Endothelial cell of umbilical vein (primary cell): Measurements from ENCODE around the gene JUND. TPM values are rescaled to one million over a fixed set of nuclear protein-coding genes. Genes with fewer than 3 reads are reported as not detected.

ENCODE experiments used
- BruUV-seq: library from RNA; stranded (reverse); fragments of 400-500 nt; replicated peaks from 2 replicates; lab custom pipeline; 2021; lab: Mats Ljungman, UMichigan
- CTCF ChIA-PET: fragments of 300-600, 350-600 bp; sonication (Branson Sonifier 250); formaldehyde crosslinking; loops from one replicate; lab custom pipeline; 2021; ENCODE audit warnings: antibody characterized with exemption, inconsistent platforms; lab: Charles Lee
- POLR2A ChIA-PET: fragments of 300-600, 350-600 bp; sonication (Branson Sonifier 250); formaldehyde crosslinking; loops from one replicate; lab custom pipeline; 2021; ENCODE audit warnings: antibody characterized with exemption, inconsistent platforms; lab: Charles Lee
- DNase-seq: peaks from one replicate; pipeline ENCODE4 v3.0.0-alpha.2; 2011; ENCODE audit warnings: low read depth, low spot score
- FAIRE-seq: peaks from 2 replicates; lab custom pipeline; 2011; peaks lifted over from hg19 to GRCh38; lab: Jason Lieb, UNC
- H2AFZ ChIP-seq: 2 replicates; pipeline ENCODE4 v1.6.0; 2012; ENCODE audit warnings: low read depth, low read length, control low read depth, inconsistent platforms
- H3K27ac ChIP-seq: 2 replicates; pipeline ENCODE4 v1.5.1; 2011; ENCODE audit warnings: low read depth, mild to moderate bottlenecking, control low read depth, low read length, moderate library complexity; ENCODE audit not compliant: insufficient read depth
- H3K27me3 ChIP-seq, 2 experiments: 2 replicates each; pipeline versions ENCODE4 v1.6.0 to v1.6.1; 2011; ENCODE audit warnings: low read length in 2 of 2, mixed read lengths in 1 of 2; ENCODE audit not compliant: control insufficient read depth in 2 of 2, insufficient read depth in 2 of 2
- H3K36me3 ChIP-seq, 2 experiments: 2 replicates in 1 of 2; 3 replicates in 1 of 2; pipeline ENCODE4 v1.5.1; 2011; ENCODE audit warnings: low read length in 2 of 2, mild to moderate bottlenecking in 1 of 2, moderate library complexity in 1 of 2; ENCODE audit not compliant: control insufficient read depth in 2 of 2, insufficient read depth in 2 of 2; ENCODE audit errors: extremely low read depth in 1 of 2
- H3K4me1 ChIP-seq: 3 replicates; pipeline ENCODE4 v1.5.1; 2011; ENCODE audit warnings: mild to moderate bottlenecking, low read length; ENCODE audit not compliant: control insufficient read depth, insufficient read depth; ENCODE audit errors: extremely low read depth
- H3K4me2 ChIP-seq: 2 replicates; pipeline ENCODE4 v1.6.1; 2011; ENCODE audit warnings: low read length, control low read depth, mixed read lengths; ENCODE audit not compliant: insufficient read depth
- H3K4me3 ChIP-seq, 3 experiments: fragments of 200-600 bp in 1 of 3; sonication (generic), shearing (Covaris generic) in 1 of 3; replicated peaks in 1 of 3; 2 replicates each; pipeline ENCODE4 v1.5.1; 2011 to 2016; ENCODE audit warnings: control low read depth in 3 of 3, low read length in 3 of 3, mild to moderate bottlenecking in 2 of 3, inconsistent platforms in 1 of 3, low read depth in 1 of 3, moderate library complexity in 1 of 3; ENCODE audit not compliant: insufficient read depth in 1 of 3
- H3K79me2 ChIP-seq: 2 replicates; pipeline ENCODE4 v1.6.0; 2012; ENCODE audit warnings: low read length, inconsistent platforms; ENCODE audit not compliant: control insufficient read depth, insufficient read depth
- H3K9ac ChIP-seq: replicated peaks from 2 replicates; pipeline ENCODE3; 2011; ENCODE audit warnings: low read length, control low read depth; ENCODE audit not compliant: insufficient read depth; ENCODE audit errors: extremely low read depth
- H3K9me1 ChIP-seq: replicated peaks from 3 replicates; pipeline ENCODE4 v1.6.0; 2011; ENCODE audit warnings: mild to moderate bottlenecking, low read length; ENCODE audit not compliant: control insufficient read depth, insufficient read depth; ENCODE audit errors: extremely low read depth
- H3K9me3 ChIP-seq: replicated peaks from 2 replicates; pipeline ENCODE4 v1.5.1; 2012; ENCODE audit warnings: low read length, inconsistent platforms; ENCODE audit not compliant: control insufficient read depth, insufficient read depth
- H4K20me1 ChIP-seq: replicated peaks from 2 replicates; pipeline ENCODE3; 2011; ENCODE audit warnings: mild to moderate bottlenecking, low read length; ENCODE audit not compliant: control insufficient read depth, insufficient read depth; ENCODE audit errors: extremely low read depth
- CTCF ChIP-seq, 2 donors: IDR thresholded peaks; 1 replicate in 1 of 2; 2 replicates in 1 of 2; pipeline ENCODE4 v1.5.1; 2011; ENCODE audit warnings: low read length in 2 of 2, mild to moderate bottlenecking in 2 of 2, moderate library complexity in 2 of 2, control low read depth in 1 of 2, inconsistent platforms in 1 of 2, low read depth in 1 of 2; ENCODE audit not compliant: insufficient read depth in 1 of 2; ENCODE audit errors: extremely low read depth in 1 of 2
- EZH2 ChIP-seq: IDR thresholded peaks from 2 replicates; pipeline ENCODE4 v1.6.1; 2012; ENCODE audit warnings: borderline replicate concordance, low read depth, mild to moderate bottlenecking, moderate library complexity, low read length, inconsistent platforms; ENCODE audit not compliant: severe bottlenecking
- FOS ChIP-seq: IDR thresholded peaks from 2 replicates; pipeline ENCODE4 v1.6.1; 2011; ENCODE audit warnings: mild to moderate bottlenecking, low read length, moderate library complexity, borderline replicate concordance; ENCODE audit not compliant: insufficient read depth
- GATA2 ChIP-seq: IDR thresholded peaks from 2 replicates; pipeline ENCODE4 v1.7.0; 2011; ENCODE audit warnings: low read depth, mild to moderate bottlenecking, moderate library complexity, mixed read lengths, low read length; ENCODE audit not compliant: insufficient read length, insufficient read depth
- JUN ChIP-seq: IDR thresholded peaks from 2 replicates; pipeline ENCODE4 v1.6.1; 2011; ENCODE audit warnings: borderline replicate concordance, low read depth; ENCODE audit not compliant: insufficient read length, insufficient read depth
- MAX ChIP-seq: IDR thresholded peaks from 2 replicates; pipeline ENCODE4 v1.6.1; 2011; ENCODE audit not compliant: insufficient read depth, insufficient read length
- MYC ChIP-seq: IDR thresholded peaks from one replicate; pipeline ENCODE4 v1.6.1; 2011; ENCODE audit warnings: mild to moderate bottlenecking, low read depth, low read length
- POLR2A ChIP-seq: IDR thresholded peaks from 2 replicates; pipeline ENCODE4 v1.6.1; 2012; ENCODE audit warnings: low read depth, mild to moderate bottlenecking, control low read depth, low read length
- POLR2AphosphoS5 ChIP-seq: IDR thresholded peaks from 2 replicates; pipeline ENCODE4 v1.6.1; 2012; ENCODE audit warnings: low read depth, mild to moderate bottlenecking, control low read depth, low read length, moderate library complexity; ENCODE audit not compliant: insufficient read depth
- dilution Hi-C: fragments of 300-500 bp; cut with MboI; formaldehyde crosslinking; loops from one replicate; pipeline ENCODE4 v1.15.0; 2019; ENCODE audit warnings: low sequenced_read_pairs; ENCODE audit not compliant: extremely low pct_ligation_motif_present
- intact Hi-C: fragments of 100-400 bp; cut with micrococcal nuclease; formaldehyde crosslinking; loops from one replicate; pipeline ENCODE4 v1.10.0; 2022
- polyA plus RNA-seq, 4 experiments: library from polyadenylated mRNA; depleted of rRNA in 3 of 4; stranded (reverse) in 3 of 4; unstranded in 1 of 4; fragments of >200 nt; gene quantifications; 2 replicates each; pipeline versions ENCODE4 v1.2.1 to v1.2.3, GENCODE V29; 2011 to 2012; ENCODE audit warnings: missing spikeins in 1 of 4
- total RNA-seq: library from RNA; stranded (reverse); gene quantifications from 2 replicates; pipeline ENCODE4 v1.2.3, GENCODE V29; 2021

JUND gene
- total and polyA plus RNA-seq, 2 donors (not counting 3 experiments of a cell fraction or from before 2014, with no cell fraction given) = 91.4 to 130 TPM

GRCh38 chr19:18309525-18310064 lies 28.2 kb upstream of the JUND start:
- Histone ChIP-seq H3K9me1 (no peaks in the 10 kb centered on the region), H3K9ac (no peak overlapping the region), H3K79me2 (no peaks in the 10 kb centered on the region), H3K27ac (no peak overlapping the region), H3K9me3 (no peaks in the 10 kb centered on the region), H3K4me3 (no peak overlapping the region), H3K27me3 (no peaks in the 10 kb centered on the region), H2AFZ (no peak overlapping the region), H4K20me1 (no peaks in the 10 kb centered on the region), H3K4me2 (no peak overlapping the region), H3K4me1 (peaks cover 10% of the 10 kb centered on the region), H3K36me3 (peaks cover 0 to 15% of the 10 kb centered on the region in 2 experiments)
- POLR2A ChIA-PET = interaction anchor here (0.6 kb wide), 1 partner anchor 26 kb away, joined by 4 read pairs; no protein-coding TSS in a partner anchor
- dilution Hi-C loops = no loop called here
- FAIRE-seq = no peak
- CTCF ChIA-PET = interaction anchor here (1.0 to 1.9 kb wide), 3 partner anchors 13 to 30 kb away, joined by 4 to 11 read pairs (median 6); partner anchors contain the start of gene LSM4
- BruUV-seq = no TSS peak
- intact Hi-C loops = no loop called here
- DNase-seq = no peak
- no peak for TF ChIP-seq FOS
- no peak for TF ChIP-seq POLR2AphosphoS5
- TF ChIP-seq EZH2 = no peak
- TF ChIP-seq JUN = no peak
- no peak for TF ChIP-seq MAX
- TF ChIP-seq POLR2A = no peak
- TF ChIP-seq CTCF (IDR thresholded peaks at IDR 0.05; ENCODE audit: extremely low read depth in 1 of 2, insufficient read depth in 1 of 2, low read depth in 1 of 2, low read length in 2 of 2) = no peak
- no peak for TF ChIP-seq GATA2
- TF ChIP-seq MYC = no peak
